Measurements from ENCODE around the gene PLCB1. TPM values are rescaled to one million over a fixed set of nuclear protein-coding genes. Genes with fewer than 3 reads are reported as not detected.
"Not testable (repeated sequence)": the region's sequence is repeated elsewhere in the genome, so short reads cannot be mapped to it uniquely, and the experiment has no call there.

Gene PLCB1
- total RNA-seq, 1 donor = 46.5 TPM

DNA sequence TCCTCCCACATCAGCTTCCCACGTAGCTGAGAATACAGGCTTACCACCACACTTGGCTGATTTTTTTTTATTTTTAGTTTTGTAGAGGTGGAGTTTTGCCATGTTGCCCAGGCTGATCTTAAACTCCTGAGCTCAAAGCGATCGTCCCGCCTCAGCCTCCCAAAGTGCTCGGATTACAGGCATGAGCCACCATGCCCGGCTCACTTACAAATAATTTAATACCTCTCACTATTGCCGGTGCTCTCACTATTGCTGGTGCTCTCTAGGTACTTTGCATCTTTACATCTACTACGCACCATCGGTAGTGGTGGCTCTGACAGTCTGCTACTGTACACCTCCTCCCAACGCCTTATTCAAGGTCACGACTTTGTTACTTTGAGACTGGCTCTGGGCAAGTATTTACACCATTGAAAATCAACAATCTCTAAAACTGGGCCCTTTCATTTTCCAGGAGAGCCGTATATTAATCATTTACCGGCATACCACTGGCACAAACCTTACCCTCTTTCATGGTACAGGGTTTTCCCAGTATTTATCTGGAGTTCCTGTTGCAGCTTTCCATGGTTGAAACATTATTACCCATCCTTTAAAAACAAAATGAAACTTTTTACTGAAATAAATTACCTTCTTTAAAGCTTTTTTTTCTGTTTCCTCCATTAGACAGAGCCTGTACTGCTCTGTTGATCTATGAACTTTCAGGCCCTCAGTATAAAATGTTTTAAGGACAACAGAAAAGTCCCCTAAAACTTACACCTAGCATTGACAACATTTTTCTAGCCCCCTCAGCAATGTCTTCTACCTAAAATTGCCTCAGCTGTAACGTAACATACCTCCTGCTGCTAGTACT, 677.3 kb downstream of the PLCB1 start:
- no peak for DNase-seq (ENCODE audit: low read depth)
- H3K4me3 ChIP-seq (ENCODE audit: low read depth, low read length) = no peak overlapping the region
- TF ChIP-seq, protein P1, sequence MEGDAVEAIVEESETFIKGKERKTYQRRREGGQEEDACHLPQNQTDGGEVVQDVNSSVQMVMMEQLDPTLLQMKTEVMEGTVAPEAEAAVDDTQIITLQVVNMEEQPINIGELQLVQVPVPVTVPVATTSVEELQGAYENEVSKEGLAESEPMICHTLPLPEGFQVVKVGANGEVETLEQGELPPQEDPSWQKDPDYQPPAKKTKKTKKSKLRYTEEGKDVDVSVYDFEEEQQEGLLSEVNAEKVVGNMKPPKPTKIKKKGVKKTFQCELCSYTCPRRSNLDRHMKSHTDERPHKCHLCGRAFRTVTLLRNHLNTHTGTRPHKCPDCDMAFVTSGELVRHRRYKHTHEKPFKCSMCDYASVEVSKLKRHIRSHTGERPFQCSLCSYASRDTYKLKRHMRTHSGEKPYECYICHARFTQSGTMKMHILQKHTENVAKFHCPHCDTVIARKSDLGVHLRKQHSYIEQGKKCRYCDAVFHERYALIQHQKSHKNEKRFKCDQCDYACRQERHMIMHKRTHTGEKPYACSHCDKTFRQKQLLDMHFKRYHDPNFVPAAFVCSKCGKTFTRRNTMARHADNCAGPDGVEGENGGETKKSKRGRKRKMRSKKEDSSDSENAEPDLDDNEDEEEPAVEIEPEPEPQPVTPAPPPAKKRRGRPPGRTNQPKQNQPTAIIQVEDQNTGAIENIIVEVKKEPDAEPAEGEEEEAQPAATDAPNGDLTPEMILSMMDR (IDR thresholded peaks at IDR 0.05; ENCODE audit: insufficient read depth, low read length) = no peak

- TF ChIP-seq, protein P1 (IDR thresholded peaks at IDR 0.05; ENCODE audit: insufficient read depth, low read length) = no peak
- H3K4me3 ChIP-seq (ENCODE audit: low read depth, low read length) = no peak overlapping the region
- no peak for DNase-seq (ENCODE audit: low read depth)
These were observed 679.9 kb downstream of the PLCB1 start for GRCh38 chr20:8811801-8812594.

- DNase-seq (ENCODE audit: low read depth) = no peak
These were observed 680.8 kb downstream of the PLCB1 start for GRCh38 chr20:8812817-8813216.

DNA sequence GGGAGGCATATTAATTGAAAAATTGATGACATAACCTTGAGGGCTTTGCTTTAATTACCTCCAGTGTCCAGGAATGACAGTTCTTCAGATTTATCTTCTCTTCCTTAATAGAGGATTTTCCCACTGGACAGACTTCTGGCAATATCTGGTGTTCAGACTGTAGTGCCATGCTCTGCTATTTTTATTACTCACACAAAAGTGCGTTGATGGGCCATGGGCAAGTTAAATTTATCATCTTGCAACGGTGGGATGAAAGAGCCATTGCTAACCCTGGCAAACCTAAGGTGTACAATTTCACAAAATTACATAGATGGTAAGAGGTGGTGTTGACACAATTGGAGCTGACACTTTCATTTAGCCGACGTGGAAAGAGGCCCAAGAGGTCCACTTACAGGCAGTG, 683.1 kb downstream of the PLCB1 start:
- no peak for DNase-seq (ENCODE audit: low read depth)
- TF ChIP-seq, protein P1 (IDR thresholded peaks at IDR 0.05; ENCODE audit: insufficient read depth, low read length) = no peak
- no peak overlapping the region for H3K4me3 ChIP-seq (ENCODE audit: low read depth, low read length)

More at GRCh38 chr20:8812817-8813216, 680.8 kb downstream of the PLCB1 start:
- H3K4me3 ChIP-seq (ENCODE audit: low read depth, low read length) = no peak overlapping the region
- TF ChIP-seq, protein P1 (IDR thresholded peaks at IDR 0.05; ENCODE audit: insufficient read depth, low read length) = no peak

DNA sequence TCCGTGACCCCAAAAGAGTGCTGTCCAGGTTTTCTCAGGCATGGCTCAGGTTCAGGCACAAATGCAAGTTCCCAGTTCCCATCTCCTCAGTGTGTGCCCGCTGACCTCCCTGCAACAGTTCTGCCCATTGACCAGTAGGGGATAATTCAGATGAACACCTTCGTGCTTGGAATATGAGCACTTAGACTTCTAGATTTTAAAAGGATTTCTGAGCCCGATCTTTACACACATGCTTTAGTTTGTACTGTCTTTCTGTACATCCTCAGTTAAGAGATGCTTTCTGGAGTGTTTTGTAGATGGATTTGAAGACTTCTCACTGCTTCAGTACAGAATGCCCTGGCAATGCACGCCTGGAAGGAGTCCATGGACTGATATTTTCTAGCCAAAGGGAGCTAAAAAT, 697.2 kb downstream of the PLCB1 start:
- TF ChIP-seq, protein P1 (IDR thresholded peaks at IDR 0.05; ENCODE audit: insufficient read depth, low read length) = no peak
- no peak for DNase-seq (ENCODE audit: low read depth)
- H3K4me3 ChIP-seq (ENCODE audit: low read depth, low read length) = no peak overlapping the region

DNA sequence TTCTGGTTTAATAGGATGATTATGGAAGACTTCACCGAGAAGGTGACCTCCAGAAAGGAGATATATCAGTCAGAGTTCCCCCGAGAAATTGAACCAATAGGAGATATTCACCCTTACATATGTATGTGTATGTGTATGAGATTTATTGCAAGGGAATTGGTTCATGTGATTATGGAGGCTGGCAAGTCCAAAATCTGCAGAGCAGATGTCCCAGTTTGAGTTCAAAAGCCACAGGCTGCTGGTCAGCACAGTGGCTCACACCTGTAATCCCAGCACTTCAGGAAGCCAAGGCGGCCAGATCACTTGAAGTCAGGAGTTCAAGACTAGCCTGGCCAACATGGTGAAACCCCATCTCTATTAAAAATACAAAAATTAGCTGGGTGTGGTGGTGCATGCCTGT, 702.2 kb downstream of the PLCB1 start:
- not testable (repeated sequence) for H3K4me3 ChIP-seq (ENCODE audit: low read depth, low read length); DNase-seq (ENCODE audit: low read depth)

DNA sequence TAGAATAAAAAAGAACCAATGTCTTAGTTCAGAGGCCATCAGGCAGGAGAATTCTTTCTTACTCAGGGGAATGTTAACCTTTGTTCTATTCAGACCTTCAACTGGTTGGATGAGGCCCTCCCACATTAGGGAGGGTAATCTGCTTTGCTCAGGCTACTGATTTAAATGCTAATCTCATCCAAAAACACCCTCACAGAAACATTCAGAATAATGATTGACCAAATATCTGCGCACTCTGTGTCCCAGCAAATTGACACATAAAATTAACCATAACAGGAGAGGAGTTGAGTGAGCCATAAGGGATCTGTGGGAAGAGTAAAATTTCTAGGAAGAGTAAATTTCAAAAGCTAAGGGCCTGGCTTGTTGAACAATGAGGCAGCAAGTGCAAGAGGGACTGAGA, 702.8 kb downstream of the PLCB1 start:
- DNase-seq (ENCODE audit: low read depth) = no peak
- H3K4me3 ChIP-seq (ENCODE audit: low read depth, low read length) = no peak overlapping the region
- TF ChIP-seq, protein P1 (IDR thresholded peaks at IDR 0.05; ENCODE audit: insufficient read depth, low read length) = no peak
